Measurements from ENCODE around the gene LITAF.

The LITAF gene

DNA sequence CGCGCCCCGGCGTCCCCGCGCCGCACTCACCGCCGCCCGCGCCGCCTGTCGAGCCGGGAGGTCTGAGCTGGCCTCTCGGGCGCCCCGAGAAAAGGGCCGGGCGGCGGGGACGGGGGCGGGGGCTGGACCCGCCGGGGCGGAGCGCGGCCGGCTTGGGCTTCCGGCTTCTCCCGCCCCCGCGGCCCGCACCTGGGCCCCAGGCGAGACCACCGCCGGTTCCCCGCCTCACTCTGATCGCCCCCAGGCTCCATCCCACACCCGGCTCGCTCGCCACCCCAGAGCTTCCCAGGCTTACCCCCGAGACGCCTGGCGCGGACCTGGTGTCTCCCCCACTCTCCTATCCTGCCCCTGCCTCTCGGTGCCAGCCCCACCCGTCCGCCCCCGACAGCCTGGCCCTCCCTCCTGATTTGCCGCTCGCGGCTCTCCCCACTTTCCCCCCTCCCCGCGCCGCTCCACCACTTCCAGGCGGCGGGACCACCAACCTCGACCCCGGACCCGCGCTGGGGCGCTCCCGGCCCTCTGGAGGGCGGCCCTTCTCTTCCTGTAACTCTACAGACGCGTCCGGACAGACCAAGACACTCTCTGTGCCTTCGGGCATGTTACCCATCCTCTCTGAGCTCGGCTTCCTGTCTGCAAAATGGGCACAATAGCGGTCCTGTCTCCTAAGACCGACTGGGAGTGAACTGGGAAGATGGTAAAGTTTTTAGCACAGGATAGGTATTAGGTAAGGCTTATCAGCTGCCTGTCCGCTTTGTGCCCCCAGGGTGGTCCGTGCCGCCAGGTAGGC lies at the start of gene LITAF:
Gene LITAF (minus strand): TSS at position 64 of the 787 bp plus-strand sequence. CDS start 30,189 bp downstream, outside the sequence.
- DNase-seq (ENCODE audit: low read depth in 2 of 2, low spot score in 1 of 2), result peak in 1 of 2 donors; percentile 27

DNA sequence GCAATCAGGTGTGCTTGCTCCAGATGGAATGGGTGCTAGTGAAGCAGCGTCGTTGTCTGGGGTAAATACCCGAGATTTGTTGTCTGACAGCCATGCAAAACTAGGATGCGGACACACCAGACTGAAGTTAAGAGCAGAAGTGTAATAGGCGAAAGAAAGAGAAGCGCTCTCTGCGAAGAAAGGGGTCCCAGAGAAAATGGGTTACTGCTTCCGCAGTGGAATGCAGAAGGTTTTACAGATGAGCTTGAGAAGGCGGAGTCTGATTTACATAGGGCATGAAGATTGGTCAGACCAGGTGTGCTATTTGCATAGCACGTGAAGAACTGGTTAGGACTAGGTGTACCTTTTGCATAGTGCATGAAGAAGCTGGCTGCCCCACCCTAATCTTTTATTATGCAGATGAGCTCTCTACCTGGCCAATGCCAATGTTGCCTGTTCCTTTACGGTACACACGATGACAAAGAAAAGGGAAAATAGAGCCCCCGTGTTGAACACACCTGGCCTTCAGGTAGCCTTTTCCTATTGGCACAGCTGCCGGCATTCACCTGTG lies 49.5 kb upstream of the LITAF start:
- DNase-seq (ENCODE audit: low read depth in 2 of 2, low spot score in 1 of 2), result no peak

DNA sequence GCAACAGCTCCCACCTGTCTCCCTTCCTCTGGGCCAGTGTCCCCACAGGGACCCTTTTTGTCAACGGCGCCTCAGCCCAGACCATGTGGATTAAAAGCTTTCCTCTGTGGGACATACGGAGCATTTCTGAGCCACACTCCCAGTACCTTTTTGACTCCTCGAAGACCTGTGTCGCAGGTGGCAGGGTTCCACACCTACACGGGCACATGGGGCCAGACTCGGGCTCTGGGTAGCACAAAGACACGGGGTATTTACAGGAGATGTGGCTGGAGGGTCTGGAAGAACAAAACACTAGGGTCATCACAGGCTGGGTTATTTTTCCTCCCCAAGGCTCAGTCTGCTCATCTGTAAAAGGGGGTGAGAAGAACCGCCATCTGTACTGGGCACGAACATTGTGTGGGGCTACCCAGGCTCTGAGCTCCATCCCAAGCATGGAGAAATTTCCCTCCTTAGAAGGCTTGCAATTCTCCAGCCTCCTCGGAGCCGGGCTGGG lies 49.0 kb upstream of the LITAF start:
- DNase-seq (ENCODE audit: low read depth in 2 of 2, low spot score in 1 of 2), result no peak

DNA sequence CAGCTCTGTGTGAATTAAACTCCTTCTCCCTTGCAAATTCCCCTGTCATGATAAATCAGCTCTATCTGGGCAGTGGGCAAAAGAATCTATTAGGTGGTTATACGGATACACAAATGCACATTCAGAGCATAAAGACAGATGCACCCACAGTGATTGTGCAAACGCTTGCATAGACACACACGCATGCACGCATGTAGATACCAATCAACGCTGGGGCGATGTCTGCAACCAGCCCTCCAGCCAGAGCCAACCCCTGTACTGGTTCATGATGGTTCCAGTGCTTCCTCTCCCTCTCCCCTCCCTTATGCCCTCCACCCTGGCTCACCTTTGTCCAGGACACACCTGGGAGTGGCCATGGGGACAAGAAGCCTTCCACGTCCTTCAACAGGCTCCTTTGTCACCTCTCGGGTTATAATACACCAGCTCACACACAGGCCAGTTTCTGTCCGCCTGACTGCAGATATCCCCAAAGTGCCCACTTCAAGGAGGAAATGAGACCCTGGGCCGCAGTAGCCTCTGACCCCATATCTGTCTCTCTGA lies 48.5 kb upstream of the LITAF start:
- no peak for DNase-seq (ENCODE audit: low read depth in 2 of 2, low spot score in 1 of 2)

DNA sequence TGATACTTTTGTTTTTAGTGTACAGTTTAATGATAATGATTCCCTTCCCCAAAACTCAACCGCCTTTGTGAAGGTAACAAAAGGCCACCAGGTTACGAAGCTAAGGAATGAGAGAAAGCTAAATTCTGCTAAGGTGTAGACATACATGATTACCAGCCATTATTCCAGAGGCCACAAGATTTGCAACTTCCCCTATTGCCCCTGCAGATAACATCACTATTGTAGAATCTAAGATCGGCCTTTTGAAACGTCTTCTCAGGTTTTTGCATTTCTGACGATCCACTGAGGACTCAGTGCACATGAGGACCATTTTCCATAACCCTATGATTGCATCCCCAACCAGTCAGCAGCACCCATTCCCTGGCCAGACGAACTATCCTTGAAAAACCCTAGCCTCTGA lies 47.6 kb upstream of the LITAF start:
- DNase-seq (ENCODE audit: low read depth in 2 of 2, low spot score in 1 of 2), result no peak

DNA sequence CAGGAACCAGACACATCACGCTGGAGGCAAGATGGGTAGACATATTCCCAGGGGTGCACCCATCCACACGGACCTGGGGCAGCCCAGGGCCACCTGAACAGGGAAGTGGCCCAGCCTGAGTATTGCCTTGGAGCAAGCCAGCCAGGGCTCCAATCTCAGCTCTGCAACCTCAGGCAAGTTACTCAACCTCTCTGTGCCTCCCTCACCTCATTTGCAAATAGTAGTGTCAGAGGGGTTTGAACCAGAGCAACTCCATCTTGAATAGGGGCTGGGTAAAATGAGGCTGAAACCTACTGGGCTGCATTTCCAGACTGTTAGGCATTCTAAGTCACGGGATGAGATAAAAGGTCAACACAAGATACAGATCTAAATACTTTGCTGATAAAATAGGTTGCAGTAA lies 46.4 kb upstream of the LITAF start:
- no peak for DNase-seq (ENCODE audit: low read depth in 2 of 2, low spot score in 1 of 2)

DNA sequence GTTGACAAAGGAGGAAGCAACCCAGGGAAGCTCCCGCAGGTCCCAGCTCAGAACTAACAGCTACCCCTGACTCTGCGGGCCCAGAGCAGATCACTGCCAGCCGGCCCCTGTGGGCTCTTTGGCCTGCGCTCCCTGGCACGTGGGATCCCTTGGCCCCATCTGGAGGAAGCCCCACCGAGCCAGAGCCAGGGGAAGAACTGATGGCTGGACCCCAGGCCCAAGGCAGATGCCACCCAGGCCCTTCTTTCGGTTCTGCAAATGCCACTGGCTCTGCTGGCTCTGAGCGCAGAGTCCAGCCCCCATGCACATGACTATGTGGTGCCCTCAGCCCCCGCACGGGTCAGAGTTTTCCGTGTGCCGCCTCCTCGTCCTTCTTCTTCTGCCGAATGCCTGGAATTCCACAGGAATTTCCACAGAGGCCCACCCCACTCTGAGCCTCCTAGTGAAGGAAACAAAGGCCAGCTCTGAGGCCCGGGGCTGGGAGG lies 45.8 kb upstream of the LITAF start:
- no peak for DNase-seq (ENCODE audit: low read depth in 2 of 2, low spot score in 1 of 2)

DNA sequence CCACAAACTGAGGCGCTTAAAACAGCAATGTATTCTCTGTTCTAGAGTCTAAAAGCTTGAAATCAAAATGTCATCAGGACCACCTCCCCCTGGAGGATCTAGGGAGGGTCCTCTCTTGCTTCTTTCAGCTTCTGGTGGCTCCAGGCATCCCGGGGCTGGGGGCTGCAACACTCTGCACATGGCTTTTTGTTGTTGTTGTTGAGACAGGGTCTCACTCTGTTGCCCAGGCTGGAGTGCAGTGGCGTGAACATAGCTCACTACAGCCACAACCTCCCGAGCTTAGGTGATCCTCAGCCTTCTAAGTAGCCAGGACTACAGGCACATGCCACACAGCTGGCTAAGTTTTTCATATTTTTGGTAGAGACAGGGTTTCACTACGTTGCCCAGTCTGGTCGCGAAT lies 44.5 kb upstream of the LITAF start:
- DNase-seq (ENCODE audit: low read depth in 2 of 2, low spot score in 1 of 2), result no peak

DNA sequence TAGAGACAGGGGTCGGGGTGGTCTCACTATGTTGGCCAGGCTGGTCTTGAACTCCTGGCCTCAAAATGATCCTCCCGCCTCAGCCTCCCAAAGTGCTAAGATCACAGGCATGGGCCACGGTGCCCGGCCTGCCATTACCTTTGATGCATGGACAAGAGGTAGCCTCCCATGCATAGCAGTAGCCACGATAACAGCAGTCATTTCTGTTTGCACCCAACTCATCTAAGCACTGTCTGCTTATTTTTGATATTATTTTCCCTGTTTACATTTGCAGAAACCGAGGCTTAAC lies 44.0 kb upstream of the LITAF start:
- DNase-seq (ENCODE audit: low read depth in 2 of 2, low spot score in 1 of 2), result no peak

DNA sequence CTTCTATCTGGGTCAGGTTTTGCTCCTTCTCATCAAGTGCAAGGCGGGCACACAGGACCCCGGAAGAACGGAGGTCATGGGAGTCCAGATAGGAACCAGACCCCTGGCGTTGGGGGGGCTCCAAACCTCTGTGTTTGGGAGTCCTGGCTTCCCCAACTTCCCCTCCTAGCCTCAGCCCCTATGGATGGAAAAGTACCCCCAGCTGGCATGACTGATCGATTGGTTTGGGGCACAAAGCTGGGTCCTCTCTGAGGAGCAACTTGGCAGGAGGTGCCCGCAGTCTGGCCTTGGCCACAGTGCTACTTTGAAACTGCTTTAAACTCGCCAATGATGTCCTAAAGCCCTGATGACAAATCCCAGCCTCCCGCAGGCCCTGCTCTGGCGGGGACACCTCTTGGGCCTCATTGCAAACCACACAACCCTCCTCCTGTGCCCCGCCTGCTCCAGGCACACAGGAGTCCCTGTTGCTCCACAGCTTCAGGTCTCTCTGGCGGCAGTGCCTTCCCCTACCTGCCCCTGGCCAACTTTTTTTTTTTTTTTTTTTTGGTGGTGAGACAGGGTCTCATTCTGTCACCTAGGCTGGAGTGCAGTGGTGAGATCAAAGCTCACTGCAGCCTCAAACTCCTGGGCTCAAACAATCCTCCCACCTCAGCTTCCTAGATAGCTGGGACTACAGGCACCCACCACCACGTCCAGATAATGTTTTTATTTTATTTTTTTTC lies 43.5 kb upstream of the LITAF start:
- DNase-seq (ENCODE audit: low read depth in 2 of 2, low spot score in 1 of 2), result no peak

DNA sequence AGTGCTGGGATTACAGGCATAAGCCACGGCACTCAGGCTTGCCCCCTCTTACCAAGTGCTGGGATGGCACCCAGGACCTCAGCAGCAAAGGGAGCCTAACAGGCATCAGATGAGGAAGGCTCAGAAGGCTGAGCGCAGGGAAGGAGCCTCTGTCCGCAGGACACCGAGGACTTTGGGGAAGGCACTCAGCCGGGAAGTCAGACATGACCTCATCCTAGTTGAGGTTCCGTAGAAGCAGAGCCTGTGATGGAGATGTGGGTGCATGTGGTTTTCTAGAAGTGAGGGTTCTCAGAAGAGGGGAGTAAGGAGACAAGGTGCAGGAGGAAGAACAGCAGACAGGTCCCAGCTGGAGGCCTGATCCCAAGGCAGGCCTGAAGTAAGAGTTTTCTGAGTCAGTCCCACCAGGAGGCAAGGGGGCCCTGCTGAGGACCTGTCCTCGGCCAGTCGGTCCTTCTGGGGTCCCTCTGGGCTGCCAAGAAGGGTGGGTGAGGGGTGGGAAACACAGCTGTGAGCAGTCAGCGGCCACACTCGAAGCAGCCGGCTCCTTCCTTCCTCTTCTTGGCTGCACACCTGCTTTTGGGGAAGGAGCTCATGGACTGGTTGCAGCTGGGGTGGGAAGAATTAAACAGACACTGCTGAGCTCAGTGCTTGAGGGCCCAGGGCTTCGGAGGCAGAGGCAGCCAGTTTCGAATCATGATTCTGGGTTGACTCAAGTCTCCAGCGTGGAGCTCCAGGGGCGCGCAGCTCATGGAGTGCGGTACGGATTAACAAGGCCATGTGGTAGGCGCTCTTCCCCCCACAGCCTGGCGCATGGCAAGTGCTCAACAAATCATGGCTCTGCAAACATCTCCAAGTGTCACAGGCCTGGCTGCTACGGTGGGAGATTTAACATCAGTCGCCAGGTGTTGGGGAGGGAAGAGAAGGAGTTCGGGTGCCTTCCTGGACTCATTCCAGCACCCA lies 42.6 kb upstream of the LITAF start:
- no peak for DNase-seq (ENCODE audit: low read depth in 2 of 2, low spot score in 1 of 2)

DNA sequence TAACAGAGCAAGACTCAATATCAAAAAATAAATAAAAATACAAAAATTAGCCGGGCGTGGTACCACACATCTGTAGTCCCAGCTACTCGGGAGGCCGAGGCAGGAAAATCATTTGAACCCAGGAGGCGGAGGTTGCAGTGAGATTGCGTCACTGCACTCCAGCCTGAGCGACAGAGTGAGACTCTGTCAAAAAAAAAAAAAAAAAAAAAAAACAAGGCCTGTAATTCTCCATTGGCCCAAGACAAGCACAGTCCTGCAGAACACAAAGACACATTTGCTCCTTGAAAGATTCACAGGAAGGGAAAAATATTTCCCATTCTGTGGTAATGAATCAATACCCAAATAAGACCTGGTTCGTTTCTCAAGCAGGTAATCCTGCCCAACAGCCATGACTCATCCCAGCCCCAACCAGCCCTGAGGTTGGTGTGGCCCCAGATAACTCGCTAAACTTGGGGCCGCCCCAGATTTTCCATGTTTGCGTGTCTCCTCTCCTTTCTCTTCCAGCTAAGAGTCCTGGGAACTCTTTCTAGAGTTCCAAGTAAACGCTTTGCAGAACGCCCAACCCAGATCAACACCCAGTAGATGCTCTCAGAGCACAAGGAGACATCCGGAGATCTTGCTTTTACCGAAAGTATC lies 41.2 kb upstream of the LITAF start:
- no peak for DNase-seq (ENCODE audit: low read depth in 2 of 2, low spot score in 1 of 2)

DNA sequence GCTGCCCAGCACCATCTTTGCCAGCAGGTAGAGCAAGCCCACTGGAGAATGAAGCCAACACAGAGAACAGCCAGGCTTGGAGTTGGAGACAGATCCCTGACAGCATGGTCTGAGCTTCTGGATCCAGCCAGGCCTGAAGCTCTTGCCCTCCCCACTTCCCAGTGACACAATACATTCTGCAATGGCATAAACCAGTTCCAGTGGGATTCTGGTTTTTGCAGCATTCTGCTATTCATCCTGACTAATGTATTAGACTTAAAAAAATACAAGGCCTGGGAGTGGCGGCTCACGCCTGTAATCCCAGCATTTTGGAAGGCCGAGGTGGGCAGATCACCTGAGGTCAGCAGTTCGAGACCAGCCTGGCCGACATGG lies 40.6 kb upstream of the LITAF start:
- DNase-seq (ENCODE audit: low read depth in 2 of 2, low spot score in 1 of 2), result no peak

DNA sequence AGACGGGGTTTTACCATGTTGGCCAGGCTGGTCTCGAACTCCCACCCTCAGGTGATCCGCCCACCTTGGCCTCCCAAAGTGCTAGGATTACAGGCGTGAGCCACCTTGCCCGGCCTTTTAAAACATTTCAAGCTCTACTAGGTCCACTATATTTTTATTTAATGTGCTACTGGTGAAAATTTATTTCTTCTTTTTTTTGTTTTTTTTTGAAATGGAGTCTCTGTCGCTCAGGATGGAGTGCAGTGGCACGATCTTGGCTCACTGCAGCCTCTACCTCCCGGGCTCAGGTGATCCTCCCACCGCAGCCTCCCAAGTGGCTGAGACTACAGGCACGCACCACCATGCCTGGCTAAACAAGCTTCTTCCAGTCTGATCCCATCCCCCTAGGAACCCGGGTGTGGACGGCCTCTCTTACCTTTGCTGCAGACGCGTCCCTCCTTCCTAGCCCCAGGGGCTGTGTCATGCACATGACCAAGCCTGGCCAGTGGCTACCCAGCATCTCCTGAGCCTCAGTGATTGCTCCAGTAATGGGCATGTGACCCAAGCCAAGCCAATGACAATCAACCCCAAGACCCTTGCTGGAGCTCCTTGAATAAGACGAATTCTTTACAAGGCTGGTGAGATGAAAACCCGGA lies 40.1 kb upstream of the LITAF start:
- no peak for DNase-seq (ENCODE audit: low read depth in 2 of 2, low spot score in 1 of 2)

DNA sequence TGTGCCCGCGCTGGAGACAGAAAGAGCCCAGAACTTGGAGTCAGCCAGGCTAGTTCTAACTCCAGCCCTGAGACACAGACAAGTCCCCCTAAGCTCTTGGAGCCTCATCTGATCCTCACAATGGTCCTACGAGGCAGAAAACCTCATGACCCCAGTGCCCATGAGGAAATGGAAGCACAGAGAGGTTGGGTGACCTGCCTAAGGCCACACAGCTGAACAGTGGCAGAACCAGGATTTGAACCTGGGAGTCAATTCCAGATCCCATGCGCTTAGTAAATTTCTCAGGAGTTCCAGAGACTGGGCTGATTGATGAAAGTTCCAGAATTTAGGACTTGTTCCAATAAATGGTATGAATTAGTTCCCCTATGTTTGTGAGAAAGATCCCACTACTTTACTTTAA lies 39.0 kb upstream of the LITAF start:
- DNase-seq (ENCODE audit: low read depth in 2 of 2, low spot score in 1 of 2), result no peak

DNA sequence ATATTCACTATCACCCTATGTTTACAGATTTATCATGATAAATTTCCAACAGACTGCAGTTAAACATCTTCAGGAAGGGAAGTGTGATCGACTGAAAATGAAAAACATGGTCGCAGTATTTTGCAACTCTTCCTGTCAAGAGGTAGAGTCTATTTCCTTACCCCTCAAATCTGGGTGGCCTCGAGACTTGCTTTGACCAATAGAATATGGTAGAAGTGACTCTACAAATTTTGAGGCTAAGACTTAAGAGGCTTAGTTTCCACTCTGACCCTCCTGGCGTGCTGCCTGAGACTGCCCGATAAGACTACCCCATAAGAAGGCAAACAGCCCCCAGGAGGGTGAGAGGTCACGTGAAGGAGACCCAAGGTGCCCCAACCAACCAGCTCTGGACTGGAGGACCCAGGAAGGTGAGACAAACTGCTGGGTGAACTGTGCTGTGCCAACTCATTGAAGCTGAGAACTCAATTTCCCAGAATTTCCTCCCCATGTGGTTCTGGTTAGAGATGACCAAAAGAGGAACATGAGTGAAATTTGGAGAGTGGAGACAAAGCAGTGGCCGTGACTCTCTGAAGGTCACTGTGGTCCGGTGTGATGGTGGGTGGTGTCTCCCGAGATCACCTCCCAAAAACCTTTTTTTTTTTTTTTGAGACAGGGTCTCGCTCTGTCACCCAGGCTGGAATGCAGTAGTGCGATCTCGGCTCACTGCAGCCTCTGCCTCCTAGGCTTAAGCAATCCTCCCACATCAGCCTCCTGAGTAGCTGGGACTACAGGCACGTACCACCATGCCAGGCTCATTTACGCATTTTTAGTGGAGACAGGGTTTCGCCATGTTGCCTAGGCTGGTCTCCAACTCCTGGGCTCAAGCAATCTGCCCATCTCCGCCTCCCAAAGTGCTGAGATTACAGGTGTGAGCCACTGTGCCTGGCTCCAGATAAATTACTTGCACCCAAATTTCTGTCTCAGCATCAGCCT lies 38.2 kb upstream of the LITAF start:
- no peak for DNase-seq (ENCODE audit: low read depth in 2 of 2, low spot score in 1 of 2)

DNA sequence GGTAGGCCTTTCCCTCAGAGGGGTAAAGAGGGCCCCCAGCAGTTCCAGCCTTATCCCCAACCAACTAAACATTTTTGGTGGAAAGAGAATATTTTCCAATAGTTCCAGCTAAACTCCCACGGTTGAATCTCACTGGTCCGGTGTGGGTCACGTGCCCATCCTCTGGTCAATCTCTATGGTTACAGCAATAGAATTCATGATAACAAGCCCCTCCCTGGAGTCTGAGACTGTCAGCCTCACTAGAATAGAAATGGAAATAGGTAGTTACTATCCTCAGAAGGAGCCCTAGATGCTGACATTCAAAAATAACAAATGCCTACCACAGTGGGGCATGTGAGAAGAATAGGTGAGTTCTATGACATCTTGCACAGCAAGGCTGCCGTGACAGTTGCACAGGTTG lies 37.5 kb upstream of the LITAF start:
- no peak for DNase-seq (ENCODE audit: low read depth in 2 of 2, low spot score in 1 of 2)

DNA sequence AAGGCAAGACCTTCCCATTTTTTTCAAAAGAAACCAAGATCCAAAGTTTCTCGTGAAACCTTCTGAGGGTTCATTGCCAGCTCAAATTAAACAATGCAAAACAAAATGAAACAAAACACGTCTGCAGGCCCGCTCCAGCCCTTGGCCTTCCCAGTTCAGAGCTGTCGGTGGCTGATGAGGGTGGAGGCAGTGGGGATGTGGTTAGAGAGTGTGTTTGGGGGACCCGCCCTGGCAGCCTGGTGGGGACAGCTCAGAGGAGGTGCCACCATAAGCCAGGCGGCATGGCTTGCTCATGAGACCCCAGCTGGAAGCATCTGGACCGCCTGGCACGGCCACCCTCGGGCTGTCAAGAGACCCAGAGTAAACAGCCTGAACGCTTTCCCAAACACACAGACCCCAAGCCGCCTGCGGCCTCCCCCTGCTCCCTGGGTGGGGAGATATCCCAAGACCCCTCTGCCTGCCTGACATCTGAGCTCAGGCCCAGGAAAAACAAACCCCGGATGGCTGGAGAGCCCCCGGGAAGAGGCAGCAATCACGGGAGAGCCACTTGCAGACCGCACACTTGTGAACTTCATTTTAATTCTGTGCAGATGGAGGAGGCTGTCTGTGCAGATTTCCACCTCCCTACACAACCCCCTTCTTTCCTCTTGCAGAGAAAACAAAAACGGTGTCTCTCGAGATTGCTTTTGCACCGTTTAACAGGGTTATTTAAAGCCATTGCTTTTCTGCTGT lies 35.4 kb upstream of the LITAF start:
- peak in 1 of 2 donors; percentile 28 for DNase-seq (ENCODE audit: low read depth in 2 of 2, low spot score in 1 of 2)

Data from stimulated activated CD8-positive, alpha-beta memory T cell treated with anti-CD3 and anti-CD28 coated beads, Interleukin-4, amount 100 ng/mL, for 1 hour (primary cell).